Effector memory CD4-positive, alpha-beta T cell (primary cell): ENCODE measurements around the gene NCAM1.

Experiments used
- DNase-seq, 3 donors: peaks; one replicate each; pipeline ENCODE4 v3.0.0-alpha.2; 2020
- H3K27ac ChIP-seq: 2 replicates; pipeline ENCODE4 v1.7.0; 2013; ENCODE audit warnings: mild to moderate bottlenecking, low read length, moderate library complexity; ENCODE audit not compliant: insufficient read depth, poor library complexity, severe bottlenecking
- H3K27me3 ChIP-seq: replicated peaks from 2 replicates; pipeline ENCODE4 v1.7.0; 2013; ENCODE audit warnings: mild to moderate bottlenecking, low read length; ENCODE audit not compliant: insufficient read depth, control insufficient read depth, poor library complexity, severe bottlenecking
- H3K36me3 ChIP-seq: 2 replicates; pipeline ENCODE4 v1.7.0; 2013; ENCODE audit warnings: mild to moderate bottlenecking, low read length, moderate library complexity; ENCODE audit not compliant: control insufficient read depth, insufficient read depth
- H3K4me1 ChIP-seq: 2 replicates; pipeline ENCODE4 v1.7.0; 2013; ENCODE audit warnings: low read length, mild to moderate bottlenecking; ENCODE audit not compliant: control insufficient read depth, insufficient read depth, poor library complexity, severe bottlenecking
- H3K4me3 ChIP-seq: 2 replicates; pipeline ENCODE4 v1.7.0; 2013; ENCODE audit warnings: low read length, low read depth, mild to moderate bottlenecking; ENCODE audit not compliant: insufficient read depth, poor library complexity, severe bottlenecking
- H3K9me3 ChIP-seq: 2 replicates; pipeline ENCODE4 v1.7.0; 2013; ENCODE audit warnings: mild to moderate bottlenecking, low read length, moderate library complexity; ENCODE audit not compliant: control insufficient read depth

Gene NCAM1

DNA sequence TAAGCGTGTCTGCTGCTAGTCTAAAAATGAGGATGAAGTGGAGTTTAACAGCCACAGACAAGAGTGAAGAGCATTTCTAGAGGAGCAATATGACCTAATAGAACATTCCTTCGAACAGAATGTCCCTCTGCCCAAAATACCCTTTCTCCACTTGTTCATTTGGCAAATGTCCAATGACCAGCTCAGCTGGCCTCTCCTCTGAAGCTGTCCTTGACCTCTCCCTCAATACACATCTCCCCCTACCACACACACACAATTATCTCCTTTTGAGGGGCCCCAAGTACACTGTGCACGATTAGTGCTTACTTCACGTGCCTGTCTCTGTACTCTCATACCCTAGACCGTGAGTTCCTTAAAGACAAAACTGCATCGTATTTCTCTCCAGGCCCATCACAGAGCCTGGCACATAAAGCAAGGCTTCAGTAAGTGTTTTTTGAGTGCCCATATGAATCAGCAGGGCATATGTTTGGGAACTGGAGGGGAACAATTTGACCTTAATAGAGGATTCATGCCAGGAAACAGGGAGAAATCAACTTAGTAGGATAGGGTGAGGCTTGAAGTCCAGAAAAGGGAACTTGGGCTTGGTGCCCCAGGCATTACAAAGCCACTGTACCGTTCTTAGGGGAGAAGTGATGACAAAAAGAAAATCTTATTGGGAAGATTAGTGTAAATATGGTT is 18.1 kb upstream of the NCAM1 start:
- no peak for DNase-seq
- no peak overlapping the region for H3K27ac ChIP-seq

DNA sequence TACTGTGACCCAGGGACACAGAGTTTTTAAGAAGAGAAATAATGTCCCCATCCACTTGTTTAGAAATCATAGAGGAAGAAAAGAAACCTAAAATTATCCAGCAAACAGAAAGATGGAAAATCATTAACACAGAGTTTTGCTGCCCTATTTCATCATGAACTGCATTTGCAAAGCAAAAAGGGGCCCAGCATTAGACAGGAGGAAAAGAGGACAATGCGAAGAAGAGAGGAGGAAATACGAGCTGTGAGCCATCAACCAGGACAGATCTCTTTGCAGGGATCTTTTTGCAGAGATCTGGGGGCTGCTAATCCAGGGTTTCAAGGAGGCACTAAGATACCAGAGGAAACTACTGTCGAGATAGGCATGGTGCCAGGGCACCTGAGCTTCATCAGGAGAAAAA is 14.4 kb upstream of the NCAM1 start:
- H3K9me3 ChIP-seq, result no peaks in the 10 kb centered on the region
- H3K4me3 ChIP-seq, result no peak overlapping the region

More for the DNA sequence above, 18.1 kb upstream of the NCAM1 start:
- H3K36me3 ChIP-seq, result no peaks in the 10 kb centered on the region
- H3K4me1 ChIP-seq, result no peaks in the 10 kb centered on the region
- no peaks in the 10 kb centered on the region for H3K27me3 ChIP-seq
- no peaks in the 10 kb centered on the region for H3K9me3 ChIP-seq
- H3K4me3 ChIP-seq, result no peak overlapping the region

GRCh38 chr11:112949781-112950575 is 11.2 kb upstream of the NCAM1 start:
- Histone ChIP-seq H3K27me3 (no peaks in the 10 kb centered on the region), H3K9me3 (no peaks in the 10 kb centered on the region)
- no peak for DNase-seq

More for the DNA sequence above, 14.4 kb upstream of the NCAM1 start:
- no peaks in the 10 kb centered on the region for H3K36me3 ChIP-seq
- H3K27me3 ChIP-seq, result no peaks in the 10 kb centered on the region
- no peak for DNase-seq
- no peaks in the 10 kb centered on the region for H3K4me1 ChIP-seq
- H3K27ac ChIP-seq, result no peak overlapping the region

GRCh38 chr11:112958670-112959069 is 2.5 kb upstream of the NCAM1 start:
- no peaks in the 10 kb centered on the region for H3K36me3 ChIP-seq
- no peak overlapping the region for H3K27ac ChIP-seq
- H3K27me3 ChIP-seq, result peaks cover 24% of the 10 kb centered on the region
- DNase-seq, result no peak
- H3K9me3 ChIP-seq, result no peaks in the 10 kb centered on the region
- no peak overlapping the region for H3K4me3 ChIP-seq
- H3K4me1 ChIP-seq, result peaks cover 9% of the 10 kb centered on the region

More at GRCh38 chr11:112949781-112950575, 11.2 kb upstream of the NCAM1 start:
- Histone ChIP-seq H3K27ac (no peak overlapping the region), H3K4me1 (no peaks in the 10 kb centered on the region), H3K36me3 (no peaks in the 10 kb centered on the region), H3K4me3 (no peak overlapping the region)

DNA sequence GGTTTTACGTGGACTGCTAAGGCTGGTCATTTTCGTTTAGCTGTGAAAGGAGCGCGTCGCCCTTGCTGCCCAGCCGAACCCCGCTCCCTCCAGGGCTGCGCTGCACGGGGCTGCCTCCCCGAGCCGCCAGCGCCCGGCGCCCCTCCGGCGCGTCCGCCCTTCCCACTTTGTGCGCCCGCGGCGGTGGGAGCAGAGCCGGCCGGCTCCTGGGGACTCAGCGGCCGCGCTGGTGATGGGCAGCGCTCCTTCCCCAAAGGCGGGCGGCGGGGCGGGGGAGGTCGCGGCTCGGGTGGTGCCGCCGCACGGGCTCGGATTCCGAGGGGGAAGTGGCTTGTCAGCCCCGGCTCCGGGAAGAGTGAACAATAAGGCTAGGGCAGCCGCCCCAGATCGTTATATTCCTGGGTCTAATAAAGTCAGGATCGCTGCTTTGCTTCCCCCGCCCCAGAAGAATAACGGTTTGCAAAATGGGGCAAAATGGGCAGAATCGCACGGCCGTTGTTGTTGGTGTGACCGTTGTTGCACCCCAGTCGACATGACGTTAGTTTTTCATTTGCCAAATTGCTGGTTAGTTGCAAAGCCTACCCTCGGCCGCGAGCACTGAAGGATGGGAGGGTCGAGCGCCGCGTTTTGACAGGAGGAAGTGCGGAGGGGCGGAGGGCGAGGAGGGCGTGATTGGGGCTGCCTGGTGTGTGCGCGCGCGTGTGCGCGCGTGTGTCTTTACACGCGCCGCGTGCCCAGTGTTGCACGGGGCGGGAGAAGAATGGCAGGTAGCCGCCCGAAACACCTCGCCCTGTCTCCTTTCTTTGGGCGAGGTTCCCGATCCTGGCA is 745 bp downstream of the NCAM1 start:
- no peaks in the 10 kb centered on the region for H3K36me3 ChIP-seq
- DNase-seq, result no peak
- H3K27me3 ChIP-seq, result peaks cover 25% of the 10 kb centered on the region

DNA sequence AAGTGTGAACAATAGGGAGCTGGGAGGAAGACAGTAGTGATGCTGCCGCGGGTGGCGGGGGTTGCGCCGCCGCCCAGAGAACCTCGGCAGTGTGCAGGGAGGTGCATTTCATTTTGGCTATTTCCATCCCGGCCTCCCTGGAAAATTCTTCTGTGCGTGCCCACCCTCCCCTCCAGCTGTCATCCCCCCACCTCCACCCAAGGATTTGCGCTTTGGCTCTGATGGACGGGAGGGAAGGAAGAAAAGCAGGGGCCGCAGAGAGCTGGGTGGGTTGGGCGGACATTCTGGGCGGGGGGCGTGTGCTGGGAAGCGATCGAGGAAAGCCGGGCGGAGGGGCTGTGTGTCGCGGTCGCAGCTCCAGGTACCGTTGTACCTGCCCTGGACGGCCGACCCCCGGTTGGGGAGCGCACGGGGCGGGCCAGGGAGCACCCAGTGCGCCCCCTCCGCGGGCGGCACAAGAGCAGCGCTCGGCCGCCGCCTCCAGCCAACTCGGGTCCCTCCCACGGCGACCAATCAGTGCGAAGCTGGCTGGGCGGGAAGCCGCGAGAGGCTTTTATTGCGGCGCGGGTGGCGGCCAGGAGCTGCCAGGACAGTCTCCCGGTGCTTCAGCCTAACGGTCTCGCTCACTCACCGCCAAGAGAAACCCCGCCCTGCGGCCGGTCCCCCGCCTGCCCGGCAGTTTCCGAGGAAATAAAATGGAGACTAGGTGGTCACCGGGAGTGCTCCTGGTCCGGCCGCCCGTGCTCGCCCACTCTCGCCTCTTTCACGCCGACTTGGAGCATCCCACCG is 1.6 kb downstream of the NCAM1 start:
- no peak for DNase-seq
- no peaks in the 10 kb centered on the region for H3K36me3 ChIP-seq
- H3K4me1 ChIP-seq, result peaks cover 9% of the 10 kb centered on the region
- peak overlapping the region; percentile 40 for H3K4me3 ChIP-seq
- H3K27me3 ChIP-seq, result peaks cover 25% of the 10 kb centered on the region
- H3K9me3 ChIP-seq, result no peaks in the 10 kb centered on the region
- H3K27ac ChIP-seq, result no peak overlapping the region

More for the DNA sequence above, 745 bp downstream of the NCAM1 start:
- H3K9me3 ChIP-seq, result no peaks in the 10 kb centered on the region
- H3K4me1 ChIP-seq, result peaks cover 9% of the 10 kb centered on the region
- H3K4me3 ChIP-seq, result peak overlapping the region; percentile 40
- H3K27ac ChIP-seq, result no peak overlapping the region

- Histone ChIP-seq H3K36me3 (no peaks in the 10 kb centered on the region), H3K9me3 (no peaks in the 10 kb centered on the region), H3K4me3 (no peak overlapping the region), H3K27me3 (peaks cover 25% of the 10 kb centered on the region), H3K4me1 (peaks cover 9% of the 10 kb centered on the region), H3K27ac (no peak overlapping the region)
- no peak for DNase-seq
Measured at GRCh38 chr11:112963368-112963955, 2.2 kb downstream of the NCAM1 start.

DNA sequence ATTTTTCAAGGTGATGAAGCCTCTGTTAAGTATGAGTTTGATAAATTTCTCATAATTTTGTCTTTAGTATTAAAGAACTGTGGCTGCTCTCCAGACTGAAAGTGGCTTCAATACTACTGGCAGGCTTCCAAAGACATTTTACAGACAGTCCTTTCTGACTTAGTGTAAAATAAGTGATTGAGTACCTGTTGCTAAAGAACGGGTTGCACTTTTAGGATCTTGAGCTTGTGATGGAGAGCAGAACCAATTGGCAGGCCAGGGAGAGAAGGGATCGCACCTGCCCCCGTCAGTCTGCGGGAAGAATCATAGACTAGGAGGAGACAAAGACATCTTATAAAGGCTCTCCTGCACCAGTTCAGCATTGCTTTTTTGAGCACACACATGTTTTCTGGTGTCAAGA is 4.4 kb downstream of the NCAM1 start:
- Histone ChIP-seq H3K27me3 (peaks cover 25% of the 10 kb centered on the region), H3K4me1 (peaks cover 9% of the 10 kb centered on the region), H3K27ac (no peak overlapping the region), H3K36me3 (no peaks in the 10 kb centered on the region), H3K4me3 (no peak overlapping the region), H3K9me3 (no peaks in the 10 kb centered on the region)
- no peak for DNase-seq

DNA sequence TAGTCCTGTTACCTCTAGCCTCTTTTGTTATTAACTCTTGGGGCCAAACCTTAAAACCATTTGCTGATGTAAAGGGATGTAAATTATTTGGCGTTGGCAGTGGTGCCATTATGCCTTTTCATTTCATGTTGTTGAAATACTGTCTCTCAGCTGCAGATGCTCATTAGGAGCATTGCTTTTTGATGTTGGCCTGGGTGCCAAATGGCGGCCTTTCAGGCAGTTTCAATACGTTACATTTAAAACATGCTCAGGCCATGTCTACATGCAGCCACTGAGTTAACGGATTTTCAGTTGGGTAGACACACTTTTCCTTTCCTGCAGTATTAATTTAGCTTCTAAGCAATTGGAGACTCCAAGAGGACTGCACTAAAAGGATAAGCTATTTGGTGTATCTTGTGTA is 5.3 kb downstream of the NCAM1 start:
- Histone ChIP-seq H3K27ac (no peak overlapping the region), H3K9me3 (no peaks in the 10 kb centered on the region), H3K27me3 (peaks cover 20% of the 10 kb centered on the region), H3K4me1 (peaks cover 9% of the 10 kb centered on the region), H3K4me3 (no peak overlapping the region), H3K36me3 (no peaks in the 10 kb centered on the region)
- DNase-seq, result no peak
